GM06990 (cell line): ENCODE results near the gene PRM1.

ENCODE experiments used
- DNase-seq: peaks from one replicate; pipeline ENCODE4 v3.0.0-alpha.2; 2011; ENCODE audit not compliant: insufficient read length; ENCODE audit errors: extremely low read depth
- H3K27me3 ChIP-seq: replicated peaks from 2 replicates; pipeline ENCODE4 v1.6.0; 2011; ENCODE audit warnings: low read length; ENCODE audit not compliant: control insufficient read depth, insufficient read depth
- H3K36me3 ChIP-seq: 2 replicates; pipeline ENCODE4 v1.5.1; 2011; ENCODE audit warnings: low read length; ENCODE audit not compliant: control insufficient read depth, insufficient read depth
- H3K4me3 ChIP-seq: replicated peaks from 2 replicates; pipeline ENCODE4 v1.5.1; 2011; ENCODE audit warnings: low read depth, mild to moderate bottlenecking, control low read depth, low read length
- CTCF ChIP-seq: IDR thresholded peaks from 2 replicates; pipeline ENCODE4 v1.5.1; 2011; ENCODE audit warnings: low read length, control low read depth, mild to moderate bottlenecking, inconsistent platforms; ENCODE audit not compliant: insufficient read depth, poor library complexity, severe bottlenecking

The PRM1 gene

GRCh38 chr16:11272484-11272883 lies 8.6 kb downstream of the PRM1 start:
- no peak for TF ChIP-seq CTCF
- DNase-seq = no peak
- H3K27me3 ChIP-seq = no peaks in the 10 kb centered on the region; the same call in 1 of the 2 replicates
- H3K4me3 ChIP-seq = no peak overlapping the region
- H3K36me3 ChIP-seq = no peaks in the 10 kb centered on the region

DNA sequence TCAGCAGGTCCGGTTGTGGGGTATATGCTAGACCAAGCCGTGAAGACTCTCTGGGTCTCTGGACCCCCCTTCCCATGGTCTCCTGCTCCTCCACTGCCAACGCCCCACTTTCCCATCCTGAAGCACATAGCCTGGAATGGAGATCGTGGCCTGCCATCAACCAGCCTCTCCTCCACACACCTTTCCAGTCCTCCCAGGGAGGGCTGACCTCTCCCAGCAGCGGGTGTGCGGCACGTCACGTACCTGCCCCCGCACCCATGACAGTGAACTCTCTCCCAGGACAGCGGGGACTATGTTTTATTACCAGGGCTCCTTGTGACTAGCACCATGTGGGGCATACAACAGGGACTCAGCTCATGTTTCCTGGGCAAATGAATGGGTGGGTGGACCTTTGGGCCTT lies 9.5 kb downstream of the PRM1 start:
- no peak for DNase-seq
- H3K4me3 ChIP-seq = no peak overlapping the region
- TF ChIP-seq CTCF = no peak
- no peaks in the 10 kb centered on the region for H3K36me3 ChIP-seq
- no peaks in the 10 kb centered on the region; the same call in 1 of the 2 replicates for H3K27me3 ChIP-seq

DNA sequence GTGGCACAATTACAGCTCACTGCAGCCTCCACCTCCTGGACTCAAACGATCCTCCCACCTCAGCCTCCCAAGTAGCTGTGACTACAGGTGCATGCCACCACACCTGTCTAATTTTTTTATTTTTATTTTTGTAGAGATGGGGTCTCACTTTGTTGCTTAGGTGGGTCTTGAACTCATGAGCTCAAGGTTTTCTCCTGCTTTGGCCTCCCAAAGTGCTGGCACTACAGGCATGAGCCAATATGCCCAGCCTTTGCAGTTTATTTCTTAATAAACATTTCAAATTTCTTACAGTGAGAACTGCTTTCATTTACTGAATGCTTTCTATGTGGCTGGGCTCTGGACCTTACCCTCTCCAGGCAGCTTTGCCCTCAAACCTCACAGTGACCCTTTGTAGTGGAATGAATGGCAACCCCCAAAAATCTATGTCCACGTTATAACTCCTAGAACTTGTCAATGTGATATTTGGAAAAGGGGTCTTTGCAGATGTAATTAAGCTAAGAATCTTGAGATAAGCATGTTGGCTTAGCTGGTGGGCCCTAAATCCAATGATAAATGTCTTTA lies 10.4 kb downstream of the PRM1 start:
- H3K36me3 ChIP-seq = no peaks in the 10 kb centered on the region
- DNase-seq = no peak
- no peak for TF ChIP-seq CTCF
- no peak overlapping the region for H3K4me3 ChIP-seq
- H3K27me3 ChIP-seq = no peaks in the 10 kb centered on the region; the same call in 1 of the 2 replicates

DNA sequence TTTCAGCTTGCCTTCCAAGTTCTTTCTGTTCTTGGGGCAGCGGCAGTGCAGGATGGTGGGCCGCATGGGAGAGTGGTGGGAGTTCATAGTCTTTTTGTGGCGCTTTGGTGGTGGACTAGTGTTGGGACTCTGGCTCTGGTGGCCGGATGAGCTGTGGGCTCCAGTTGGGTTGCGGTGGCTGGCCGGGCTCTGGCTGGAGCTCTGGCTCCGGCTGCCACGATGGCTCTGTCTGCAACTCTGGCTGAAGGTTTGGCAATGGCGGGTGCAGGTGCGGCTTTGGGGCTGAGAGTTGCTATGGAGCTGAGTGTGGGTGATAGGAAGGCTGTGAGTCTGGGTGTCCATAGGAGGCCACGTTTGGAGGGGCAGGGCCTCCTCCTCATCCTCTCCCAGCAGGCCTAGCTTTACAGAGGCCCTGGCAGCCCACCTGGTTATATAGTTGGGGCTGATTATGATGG lies 12.2 kb downstream of the PRM1 start, which contains the start of gene TNP2:
TSS of gene TNP2 (minus strand) at position 405 of the 455 bp plus-strand sequence. CDS start at position 342, 63 bp downstream.
- Histone ChIP-seq H3K36me3 (no peaks in the 10 kb centered on the region), H3K4me3 (no peak within 1 kb of the TSS), H3K27me3 (no peaks in the 10 kb centered on the region; the same call in 1 of the 2 replicates)
- no peak for TF ChIP-seq CTCF
- no peak for DNase-seq

DNA sequence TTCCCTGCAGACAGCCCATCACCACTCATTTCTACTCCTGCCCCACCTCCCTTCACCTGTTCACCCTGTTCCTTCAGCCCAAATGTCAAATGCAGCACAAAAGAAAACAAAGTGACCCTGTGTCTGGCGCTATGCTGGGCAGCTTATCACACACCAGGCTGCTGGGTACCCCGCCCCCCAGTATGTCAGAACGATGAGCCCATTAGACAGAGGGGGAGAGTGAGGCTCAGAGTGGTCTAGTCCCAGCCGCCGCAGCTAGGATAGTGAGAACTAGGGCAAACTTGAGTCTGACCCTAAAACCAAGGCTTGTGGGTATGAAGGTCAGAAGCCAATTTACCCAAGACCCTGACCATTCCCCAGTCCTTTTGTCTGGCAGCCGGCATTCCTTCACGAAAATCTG lies 16.0 kb downstream of the PRM1 start:
- no peaks in the 10 kb centered on the region for H3K27me3 ChIP-seq
- DNase-seq = no peak
- H3K36me3 ChIP-seq = no peaks in the 10 kb centered on the region
- H3K4me3 ChIP-seq = no peak overlapping the region
- TF ChIP-seq CTCF = no peak

GRCh38 chr16:11264155-11264832 lies 16.8 kb downstream of the PRM1 start:
- H3K4me3 ChIP-seq = no peak overlapping the region
- H3K27me3 ChIP-seq = no peaks in the 10 kb centered on the region
- H3K36me3 ChIP-seq = no peaks in the 10 kb centered on the region
- DNase-seq = no peak
- TF ChIP-seq CTCF = no peak
